ENCODE measurements around the gene RAPGEF6. TPM values are rescaled to one million over a fixed set of nuclear protein-coding genes. Genes with fewer than 3 reads are reported as not detected.

RAPGEF6 gene
- total and polyA plus RNA-seq, 3 experiments from 2014 or later, result 25.9 to 29.2 (median 27.9) TPM

- Histone ChIP-seq H3K9me3 (ENCODE audit: low read length) (no peaks in the 10 kb centered on the region), H3K4me1 (ENCODE audit: insufficient read depth, low read length) (peaks cover 30% of the 10 kb centered on the region), H3K27me3 (ENCODE audit: insufficient read depth, low read length, poor library complexity, severe bottlenecking) (no peaks in the 10 kb centered on the region), H3K36me3 (ENCODE audit: insufficient read depth, low read length) (no peaks in the 10 kb centered on the region), H3K4me3 (ENCODE audit: low read length) (no peak overlapping the region), H3K27ac (ENCODE audit: low read depth, low read length) (no peak overlapping the region)
- DNase-seq, result peak in 1 of 5 donors; percentile 20
- CTCF ChIA-PET, result no interaction called here
- peak overlapping the region in 3 of 7 donors; percentile 4 to 14 (median 5) for H3K4me3 Mint-ChIP-seq
- no peaks in the 10 kb centered on the region for H3K9me3 Mint-ChIP-seq
- POLR2A ChIA-PET, result no interaction called here
- H3K4me1 Mint-ChIP-seq, result peaks cover 14 to 23% (median 20%) of the 10 kb centered on the region in 3 donors
- H3K27me3 Mint-ChIP-seq, result no peaks in the 10 kb centered on the region
- peaks cover 5 to 21% (median 6%) of the 10 kb centered on the region in 3 donors for H3K36me3 Mint-ChIP-seq
- peak overlapping the region in 2 of 8 donors; percentile 20 to 43 for H3K27ac Mint-ChIP-seq
Measured at GRCh38 chr5:131640043-131640856, 5.2 kb upstream of the RAPGEF6 start.

GRCh38 chr5:131639148-131639547 lies 4.1 kb upstream of the RAPGEF6 start:
- Histone ChIP-seq H3K9me3 (ENCODE audit: low read length) (no peaks in the 10 kb centered on the region), H3K27me3 (ENCODE audit: insufficient read depth, low read length, poor library complexity, severe bottlenecking) (no peaks in the 10 kb centered on the region), H3K4me1 (ENCODE audit: insufficient read depth, low read length) (peaks cover 30% of the 10 kb centered on the region), H3K27ac (ENCODE audit: low read depth, low read length) (no peak overlapping the region), H3K4me3 (ENCODE audit: low read length) (no peak overlapping the region), H3K36me3 (ENCODE audit: insufficient read depth, low read length) (no peaks in the 10 kb centered on the region)
- CTCF ChIA-PET, result no interaction called here
- peak overlapping the region in 1 of 8 donors; percentile 10 for H3K27ac Mint-ChIP-seq
- peaks cover 15 to 25% (median 23%) of the 10 kb centered on the region in 3 donors for H3K4me1 Mint-ChIP-seq
- no peak for DNase-seq
- peaks cover 0 to 21% (median 0%) of the 10 kb centered on the region in 3 donors for H3K36me3 Mint-ChIP-seq
- H3K9me3 Mint-ChIP-seq, result no peaks in the 10 kb centered on the region
- H3K27me3 Mint-ChIP-seq, result no peaks in the 10 kb centered on the region
- POLR2A ChIA-PET, result no interaction called here
- no peak overlapping the region for H3K4me3 Mint-ChIP-seq

- Mint-ChIP-seq H3K4me1 (peaks cover 20 to 31% (median 23%) of the 10 kb centered on the region in 3 donors), H3K4me3 (no peak overlapping the region), H3K27me3 (no peaks in the 10 kb centered on the region), H3K36me3 (peaks cover 0 to 17% (median 0%) of the 10 kb centered on the region in 3 donors), H3K27ac (peak overlapping the region in 3 of 8 donors; percentile 34 to 61 (median 55)), H3K9me3 (no peaks in the 10 kb centered on the region)
- POLR2A ChIA-PET, result interaction anchor here (0.8 kb wide), 1 partner anchor 419 kb away, joined by 3 read pairs; no protein-coding TSS in a partner anchor
- CTCF ChIA-PET, result no interaction called here
- Histone ChIP-seq H3K4me3 (ENCODE audit: low read length) (no peak overlapping the region), H3K9me3 (ENCODE audit: low read length) (no peaks in the 10 kb centered on the region), H3K4me1 (ENCODE audit: insufficient read depth, low read length) (peaks cover 38% of the 10 kb centered on the region), H3K27me3 (ENCODE audit: insufficient read depth, low read length, poor library complexity, severe bottlenecking) (no peaks in the 10 kb centered on the region), H3K36me3 (ENCODE audit: insufficient read depth, low read length) (no peaks in the 10 kb centered on the region), H3K27ac (ENCODE audit: low read depth, low read length) (no peak overlapping the region)
- DNase-seq, result no peak
Measured at GRCh38 chr5:131637694-131638093, 2.7 kb upstream of the RAPGEF6 start.

- Histone ChIP-seq H3K4me3 (ENCODE audit: low read length) (peak overlapping the region; percentile 67), H3K4me1 (ENCODE audit: insufficient read depth, low read length) (peaks cover 53% of the 10 kb centered on the region), H3K27ac (ENCODE audit: low read depth, low read length) (peak overlapping the region; percentile 94), H3K36me3 (ENCODE audit: insufficient read depth, low read length) (no peaks in the 10 kb centered on the region), H3K9me3 (ENCODE audit: low read length) (no peaks in the 10 kb centered on the region), H3K27me3 (ENCODE audit: insufficient read depth, low read length, poor library complexity, severe bottlenecking) (no peaks in the 10 kb centered on the region)
- Mint-ChIP-seq H3K27me3 (no peaks in the 10 kb centered on the region), H3K27ac (peak overlapping the region; percentile 93 to 100 (median 99)), H3K36me3 (peaks cover 0 to 17% (median 0%) of the 10 kb centered on the region in 3 donors), H3K4me3 (peak overlapping the region; percentile 88 to 99 (median 96)), H3K9me3 (no peaks in the 10 kb centered on the region), H3K4me1 (peaks cover 20 to 31% (median 23%) of the 10 kb centered on the region in 3 donors)
- POLR2A ChIA-PET, result interaction anchor here (0.6 to 1.9 kb wide), 7 partner anchors 20 to 468 kb away, joined by 3 to 18 read pairs (median 4); partner anchors contain the start of gene FNIP1
- no peak for DNase-seq
- CTCF ChIA-PET, result interaction anchor here (0.7 to 1.4 kb wide), 5 partner anchors 12 to 429 kb away, joined by 3 to 6 read pairs (median 3); no protein-coding TSS in a partner anchor
Measured at GRCh38 chr5:131635684-131636572, 899 bp upstream of the RAPGEF6 start.

- H3K36me3 Mint-ChIP-seq, result peaks cover 0 to 19% (median 0%) of the 10 kb centered on the region in 3 donors
- H3K4me1 Mint-ChIP-seq, result peaks cover 13 to 23% (median 19%) of the 10 kb centered on the region in 3 donors
- no peaks in the 10 kb centered on the region for H3K27me3 Mint-ChIP-seq
- peak in 4 of 5 donors; percentile 56 to 83 (median 68) for DNase-seq
- Histone ChIP-seq H3K36me3 (ENCODE audit: insufficient read depth, low read length) (no peaks in the 10 kb centered on the region), H3K27ac (ENCODE audit: low read depth, low read length) (peak overlapping the region; percentile 94), H3K4me1 (ENCODE audit: insufficient read depth, low read length) (peaks cover 53% of the 10 kb centered on the region), H3K27me3 (ENCODE audit: insufficient read depth, low read length, poor library complexity, severe bottlenecking) (no peaks in the 10 kb centered on the region), H3K4me3 (ENCODE audit: low read length) (peak overlapping the region; percentile 74), H3K9me3 (ENCODE audit: low read length) (no peaks in the 10 kb centered on the region)
- peak overlapping the region; percentile 93 to 100 (median 99) for H3K27ac Mint-ChIP-seq
- ChIA-PET POLR2A (interaction anchor here (1.0 to 1.9 kb wide), 2 partner anchors 162 to 1328 kb away, joined by 3 to 18 read pairs; partner anchors contain the start of gene FNIP1), CTCF (interaction anchor here (1.0 to 2.6 kb wide), 2 partner anchors 9 to 45 kb away, joined by 3 to 9 read pairs; no protein-coding TSS in a partner anchor)
- peak overlapping the region; percentile 88 to 99 (median 96) for H3K4me3 Mint-ChIP-seq
- H3K9me3 Mint-ChIP-seq, result no peaks in the 10 kb centered on the region
Measured at GRCh38 chr5:131634666-131634995, 398 bp downstream of the RAPGEF6 start.

GRCh38 chr5:131634238-131634637 lies 791 bp downstream of the RAPGEF6 start:
- Histone ChIP-seq H3K36me3 (ENCODE audit: insufficient read depth, low read length) (no peaks in the 10 kb centered on the region), H3K27me3 (ENCODE audit: insufficient read depth, low read length, poor library complexity, severe bottlenecking) (no peaks in the 10 kb centered on the region), H3K9me3 (ENCODE audit: low read length) (no peaks in the 10 kb centered on the region), H3K27ac (ENCODE audit: low read depth, low read length) (peak overlapping the region; percentile 94), H3K4me3 (ENCODE audit: low read length) (peak overlapping the region; percentile 74), H3K4me1 (ENCODE audit: insufficient read depth, low read length) (peaks cover 54% of the 10 kb centered on the region)
- H3K27me3 Mint-ChIP-seq, result no peaks in the 10 kb centered on the region
- H3K4me3 Mint-ChIP-seq, result peak overlapping the region; percentile 88 to 99 (median 96)
- CTCF ChIA-PET, result interaction anchor here (1.0 to 2.6 kb wide), 2 partner anchors 9 to 44 kb away, joined by 3 to 9 read pairs; no protein-coding TSS in a partner anchor
- no peak for DNase-seq
- POLR2A ChIA-PET, result interaction anchor here (1.0 kb wide), 1 partner anchor 1328 kb away, joined by 3 read pairs; no protein-coding TSS in a partner anchor
- H3K36me3 Mint-ChIP-seq, result peaks cover 0 to 19% (median 0%) of the 10 kb centered on the region in 3 donors
- H3K9me3 Mint-ChIP-seq, result no peaks in the 10 kb centered on the region
- H3K27ac Mint-ChIP-seq, result peak overlapping the region; percentile 93 to 100 (median 99)
- H3K4me1 Mint-ChIP-seq, result peaks cover 12 to 23% (median 21%) of the 10 kb centered on the region in 3 donors

- POLR2A ChIA-PET, result interaction anchor here (1.0 kb wide), 1 partner anchor 1329 kb away, joined by 3 read pairs; no protein-coding TSS in a partner anchor
- Mint-ChIP-seq H3K27me3 (no peaks in the 10 kb centered on the region), H3K4me1 (peaks cover 12 to 25% (median 23%) of the 10 kb centered on the region in 3 donors), H3K36me3 (peaks cover 0 to 22% (median 0%) of the 10 kb centered on the region in 3 donors), H3K9me3 (no peaks in the 10 kb centered on the region), H3K27ac (peak overlapping the region; percentile 93 to 100 (median 99)), H3K4me3 (peak overlapping the region; percentile 88 to 99 (median 96))
- peak overlapping the region; percentile 94 for H3K27ac ChIP-seq (ENCODE audit: low read depth, low read length)
- peaks cover 59% of the 10 kb centered on the region for H3K4me1 ChIP-seq (ENCODE audit: insufficient read depth, low read length)
- no peaks in the 10 kb centered on the region for H3K9me3 ChIP-seq (ENCODE audit: low read length)
- no peaks in the 10 kb centered on the region for H3K36me3 ChIP-seq (ENCODE audit: insufficient read depth, low read length)
- peak overlapping the region; percentile 74 for H3K4me3 ChIP-seq (ENCODE audit: low read length)
- CTCF ChIA-PET, result interaction anchor here (1.0 to 2.6 kb wide), 3 partner anchors 8 to 374 kb away, joined by 3 to 9 read pairs (median 3); no protein-coding TSS in a partner anchor
- DNase-seq, result no peak
- no peaks in the 10 kb centered on the region for H3K27me3 ChIP-seq (ENCODE audit: insufficient read depth, low read length, poor library complexity, severe bottlenecking)
Measured at GRCh38 chr5:131633830-131634229, 1.2 kb downstream of the RAPGEF6 start.

Data from CD8-positive, alpha-beta memory T cell (primary cell).